ENCODE data around the gene KLF6.

DNA sequence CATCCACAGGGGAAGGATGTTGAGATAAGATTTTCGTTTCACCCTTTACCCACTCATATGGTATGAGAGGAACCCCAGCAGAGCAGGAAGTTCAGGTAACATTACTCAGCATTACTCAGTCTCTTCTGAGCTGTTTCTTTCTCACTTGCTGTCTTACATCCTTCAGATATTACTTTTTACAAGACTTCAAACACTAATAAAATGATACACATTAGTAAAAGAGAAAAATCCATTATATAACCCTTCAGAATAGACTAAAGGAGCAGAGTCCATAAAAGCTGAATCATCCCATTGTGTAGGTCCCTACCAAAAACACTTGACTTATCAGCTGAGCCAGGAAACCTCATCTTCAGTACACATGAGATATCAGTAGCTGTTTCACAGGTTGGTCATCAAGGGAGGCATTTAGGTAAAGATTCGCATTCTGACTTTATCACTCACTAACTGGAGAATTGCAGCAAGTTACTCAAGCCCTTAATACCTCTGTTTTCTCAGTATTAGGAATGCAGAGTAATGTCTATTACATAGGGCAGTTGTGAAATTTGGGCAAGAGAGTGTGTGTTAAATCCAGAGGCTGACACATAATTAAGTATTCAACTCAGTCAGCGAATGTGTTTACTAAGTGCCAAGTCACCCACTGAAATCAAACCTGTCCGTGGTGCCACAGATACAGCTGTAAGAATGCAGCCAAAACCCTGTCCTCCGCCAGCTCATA lies 44.7 kb downstream of the KLF6 start:
- TF ChIP-seq, protein P1, sequence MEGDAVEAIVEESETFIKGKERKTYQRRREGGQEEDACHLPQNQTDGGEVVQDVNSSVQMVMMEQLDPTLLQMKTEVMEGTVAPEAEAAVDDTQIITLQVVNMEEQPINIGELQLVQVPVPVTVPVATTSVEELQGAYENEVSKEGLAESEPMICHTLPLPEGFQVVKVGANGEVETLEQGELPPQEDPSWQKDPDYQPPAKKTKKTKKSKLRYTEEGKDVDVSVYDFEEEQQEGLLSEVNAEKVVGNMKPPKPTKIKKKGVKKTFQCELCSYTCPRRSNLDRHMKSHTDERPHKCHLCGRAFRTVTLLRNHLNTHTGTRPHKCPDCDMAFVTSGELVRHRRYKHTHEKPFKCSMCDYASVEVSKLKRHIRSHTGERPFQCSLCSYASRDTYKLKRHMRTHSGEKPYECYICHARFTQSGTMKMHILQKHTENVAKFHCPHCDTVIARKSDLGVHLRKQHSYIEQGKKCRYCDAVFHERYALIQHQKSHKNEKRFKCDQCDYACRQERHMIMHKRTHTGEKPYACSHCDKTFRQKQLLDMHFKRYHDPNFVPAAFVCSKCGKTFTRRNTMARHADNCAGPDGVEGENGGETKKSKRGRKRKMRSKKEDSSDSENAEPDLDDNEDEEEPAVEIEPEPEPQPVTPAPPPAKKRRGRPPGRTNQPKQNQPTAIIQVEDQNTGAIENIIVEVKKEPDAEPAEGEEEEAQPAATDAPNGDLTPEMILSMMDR (IDR thresholded peaks at IDR 0.05; ENCODE audit: insufficient read depth, low read length, poor library complexity, severe bottlenecking), result no peak
- no peak for TF ChIP-seq EZH2phosphoT487 (conservative IDR thresholded peaks at IDR 0.05; ENCODE audit: low read length)
